Measurements from ENCODE around the gene KCTD7. TPM values are rescaled to one million over a fixed set of nuclear protein-coding genes. Genes with fewer than 3 reads are reported as not detected.

KCTD7 gene
- total RNA-seq, 1 experiment from 2014 or later: 11.6 TPM

Other genes with a start within 250 kb of the KCTD7 start
- gene RABGEF1, start 111.9 kb downstream of the KCTD7 start, total RNA-seq (2014; rRNA removed; shearing (Covaris generic)): 16.6 and 21.7 TPM in 2 replicates